H1 (cell line): ENCODE measurements around the gene C4B. TPM values are rescaled to one million over a fixed set of nuclear protein-coding genes. Genes with fewer than 3 reads are reported as not detected.
"Not testable (repeated sequence)": the region's sequence is repeated elsewhere in the genome, so short reads cannot be mapped to it uniquely, and the experiment has no call there.

Experiments used
- CTCF ChIA-PET: fragments of 300-600 bp; sonication (Branson Sonifier 250); formaldehyde crosslinking; loops from one replicate; lab custom pipeline; 2021; ENCODE audit not compliant: partially characterized antibody; lab: Charles Lee
- POLR2A ChIA-PET: fragments of 300-600 bp; sonication (Branson Sonifier 250); formaldehyde crosslinking; loops from one replicate; lab custom pipeline; 2021; ENCODE audit warnings: inconsistent platforms; ENCODE audit not compliant: partially characterized antibody; lab: Charles Lee
- DNase-seq, 2 experiments: peaks; one replicate each; pipeline versions ENCODE4 v3.0.0 to v3.0.0-alpha.2; 2010 to 2022; ENCODE audit warnings: low spot score in 2 of 2, low read depth in 1 of 2, mixed read lengths in 1 of 2
- FAIRE-seq: peaks from 2 replicates; lab custom pipeline; 2011; peaks lifted over from hg19 to GRCh38; lab: Jason Lieb, UNC
- H2AFZ ChIP-seq: 2 replicates; pipeline ENCODE4 v1.8.1; 2012; ENCODE audit warnings: low read length, inconsistent platforms
- H2AK5ac ChIP-seq: 2 replicates; pipeline ENCODE4 v1.6.1; 2013; ENCODE audit warnings: low read depth, low read length
- H2BK120ac ChIP-seq: replicated peaks from 2 replicates; pipeline ENCODE3; 2013; ENCODE audit warnings: low read depth, low read length, inconsistent platforms
- H2BK12ac ChIP-seq: 2 replicates; pipeline ENCODE4 v1.6.1; 2013; ENCODE audit warnings: low read depth, low read length
- H2BK15ac ChIP-seq: 2 replicates; pipeline ENCODE4 v1.6.1; 2013; ENCODE audit warnings: low read length
- H2BK20ac ChIP-seq: 2 replicates; pipeline ENCODE4 v1.6.1; 2013; ENCODE audit warnings: low read length
- H2BK5ac ChIP-seq: 2 replicates; pipeline ENCODE4 v1.6.1; 2013; ENCODE audit warnings: low read depth, low read length
- H3K14ac ChIP-seq: 2 replicates; pipeline ENCODE4 v1.6.1; 2013; ENCODE audit warnings: inconsistent platforms; ENCODE audit not compliant: insufficient read length
- H3K18ac ChIP-seq: 2 replicates; pipeline ENCODE4 v1.6.1; 2013; ENCODE audit warnings: low read length; ENCODE audit errors: extremely low read depth
- H3K23ac ChIP-seq: 2 replicates; pipeline ENCODE4 v1.6.1; 2013; ENCODE audit warnings: inconsistent platforms; ENCODE audit not compliant: insufficient read length
- H3K23me2 ChIP-seq: 2 replicates; pipeline ENCODE4 v1.6.1; 2013; ENCODE audit warnings: low read depth, low read length
- H3K27ac ChIP-seq: 2 replicates; pipeline ENCODE4 v1.6.1; 2011; ENCODE audit warnings: low read depth, low read length, inconsistent platforms
- H3K27me3 ChIP-seq, 4 experiments: replicated peaks in 1 of 4; 1 replicate in 1 of 4; 2 replicates in 3 of 4; pipeline versions ENCODE4 v1.6.1 to v1.8.1; 2011 to 2013; ENCODE audit warnings: low read length in 3 of 4, mild to moderate bottlenecking in 3 of 4, inconsistent platforms in 2 of 4, mixed read lengths in 2 of 4, moderate library complexity in 1 of 4; ENCODE audit not compliant: control insufficient read depth in 3 of 4, insufficient read depth in 3 of 4; ENCODE audit errors: extremely low read depth in 1 of 4
- H3K36me3 ChIP-seq, 4 experiments: 2 replicates each; pipeline versions ENCODE4 v1.6.1 to v1.8.1; 2011 to 2013; ENCODE audit warnings: mild to moderate bottlenecking in 4 of 4, low read length in 3 of 4, moderate library complexity in 2 of 4, control low read depth in 1 of 4, inconsistent platforms in 1 of 4; ENCODE audit not compliant: insufficient read depth in 4 of 4, control insufficient read depth in 2 of 4
- H3K4ac ChIP-seq: replicated peaks from 2 replicates; pipeline ENCODE3; 2013; ENCODE audit warnings: low read length, low read depth, mixed read lengths, inconsistent platforms; ENCODE audit not compliant: insufficient read length
- H3K4me1 ChIP-seq, 4 experiments: replicated peaks in 1 of 4; 1 replicate in 1 of 4; 2 replicates in 3 of 4; pipeline versions ENCODE4 v1.6.1 to v1.8.1; 2011 to 2013; ENCODE audit warnings: low read length in 3 of 4, inconsistent platforms in 2 of 4, mixed read lengths in 1 of 4; ENCODE audit not compliant: insufficient read depth in 4 of 4, control insufficient read depth in 3 of 4
- H3K4me2 ChIP-seq, 2 experiments: 2 replicates each; pipeline versions ENCODE4 v1.6.1 to v1.8.1; 2011 to 2013; ENCODE audit warnings: low read depth in 2 of 2, low read length in 2 of 2, control low read depth in 1 of 2, inconsistent platforms in 1 of 2, mild to moderate bottlenecking in 1 of 2; ENCODE audit not compliant: insufficient read depth in 1 of 2
- H3K4me3 ChIP-seq, 4 experiments: fragments of 200-600, 300-600 bp in 1 of 4; sonication (generic), shearing (Covaris generic), sonication (Bioruptor Twin) in 1 of 4; 2 replicates each; pipeline versions ENCODE4 v1.5.1 to v1.8.1; 2011 to 2016; ENCODE audit warnings: low read length in 4 of 4, low read depth in 3 of 4, control low read depth in 2 of 4, inconsistent platforms in 2 of 4, mild to moderate bottlenecking in 2 of 4, mixed read lengths in 1 of 4, moderate library complexity in 1 of 4; ENCODE audit not compliant: insufficient read depth in 2 of 4; ENCODE audit errors: extremely low read depth in 1 of 4
- H3K56ac ChIP-seq: replicated peaks from 2 replicates; pipeline ENCODE3; 2013; ENCODE audit warnings: low read depth, mild to moderate bottlenecking, mixed read lengths, low read length, inconsistent platforms; ENCODE audit not compliant: insufficient read length
- H3K79me1 ChIP-seq: 2 replicates; pipeline ENCODE4 v1.6.1; 2013; ENCODE audit warnings: low read depth, low read length, control low read depth
- H3K79me2 ChIP-seq, 2 experiments: 2 replicates each; pipeline versions ENCODE4 v1.6.1 to v1.8.1; 2012 to 2013; ENCODE audit warnings: low read length in 2 of 2, mild to moderate bottlenecking in 2 of 2, inconsistent platforms in 1 of 2; ENCODE audit not compliant: insufficient read depth in 2 of 2, control insufficient read depth in 1 of 2
- H3K9ac ChIP-seq, 4 experiments: replicated peaks in 1 of 4; 1 replicate in 1 of 4; 2 replicates in 3 of 4; pipeline versions ENCODE4 v1.6.1 to v1.8.1; 2011 to 2013; ENCODE audit warnings: low read depth in 3 of 4, low read length in 3 of 4, control low read depth in 2 of 4, mild to moderate bottlenecking in 2 of 4, moderate library complexity in 2 of 4, inconsistent platforms in 1 of 4; ENCODE audit errors: extremely low read depth in 1 of 4
- H3K9me3 ChIP-seq, 2 experiments: 2 replicates each; pipeline versions ENCODE4 v1.6.1 to v1.8.1; 2012 to 2013; ENCODE audit warnings: mild to moderate bottlenecking in 2 of 2, moderate library complexity in 2 of 2, control low read depth in 1 of 2, inconsistent platforms in 1 of 2, low read depth in 1 of 2, low read length in 1 of 2, mixed read lengths in 1 of 2; ENCODE audit not compliant: insufficient read depth in 2 of 2
- H4K20me1 ChIP-seq, 2 experiments: replicated peaks in 1 of 2; 2 replicates each; pipeline versions ENCODE3 to v1.8.1; 2011 to 2013; ENCODE audit warnings: inconsistent platforms in 2 of 2, low read length in 2 of 2, mild to moderate bottlenecking in 1 of 2; ENCODE audit not compliant: insufficient read depth in 2 of 2, control insufficient read depth in 1 of 2
- H4K5ac ChIP-seq: 2 replicates; pipeline ENCODE4 v1.6.1; 2013; ENCODE audit warnings: low read length, low read depth, mixed read lengths, inconsistent platforms; ENCODE audit not compliant: insufficient read length
- H4K8ac ChIP-seq: 2 replicates; pipeline ENCODE4 v1.8.0; 2013; ENCODE audit warnings: mild to moderate bottlenecking, moderate library complexity, low read length, inconsistent platforms; ENCODE audit not compliant: insufficient read depth; ENCODE audit errors: extremely low read depth
- H4K91ac ChIP-seq: replicated peaks from 2 replicates; pipeline ENCODE3; 2013; ENCODE audit warnings: low read length, mixed read lengths, inconsistent platforms; ENCODE audit not compliant: insufficient read length
- WGBS, 2 experiments: shearing (Covaris generic) in 1 of 2; methylation state at CpG; one replicate each; pipeline versions ENCODE4 v1.1.6 to v1.1.7; 2013 to 2015; ENCODE audit warnings: low lambda C conversion rate in 2 of 2, mixed read lengths in 2 of 2, inconsistent platforms in 1 of 2, low coverage in 1 of 2, missing lambda C conversion rate in 1 of 2; ENCODE audit not compliant: insufficient replicate concordance in 2 of 2, insufficient coverage in 1 of 2, insufficient read length in 1 of 2; ENCODE audit errors: extremely low coverage in 1 of 2, missing lambda C conversion rate in 1 of 2; 5-methylcytosine and 5-hydroxymethylcytosine counted together
- polyA plus RNA-seq, 7 experiments: library from polyadenylated mRNA; depleted of rRNA in 3 of 7; stranded (reverse) in 5 of 7; unstranded in 2 of 7; fragments of >200 nt in 5 of 7; fragments of 200-250 nt in 2 of 7; gene quantifications; 1 replicate in 5 of 7; 2 replicates in 1 of 7; 4 replicates in 1 of 7; pipeline versions ENCODE4 v1.2.1 to v1.2.3, GENCODE V29; 2011 to 2013; ENCODE audit warnings: missing spikeins in 2 of 7, mixed read lengths in 2 of 7
- total RNA-seq: library from RNA; stranded (reverse); fragmentation: NEBNext Ultra II Directional; extraction: Animal tissue kit (Norgen Biotek cat#: 25700); gene quantifications from 2 replicates; pipeline ENCODE4 v1.2.1, GENCODE V29; 2021

The C4B gene
- total and polyA plus RNA-seq, 2 of the 8 experiments (the other 6 are each of a cell fraction or from before 2014, with no cell fraction given): 0.74 to 3.5 TPM

- H3K27ac ChIP-seq, H4K8ac ChIP-seq, DNase-seq, CTCF ChIA-PET, H3K14ac ChIP-seq, H3K4ac ChIP-seq, H4K5ac ChIP-seq, H4K20me1 ChIP-seq, H3K4me2 ChIP-seq, H2BK5ac ChIP-seq, H3K56ac ChIP-seq, H3K9ac ChIP-seq, H3K23me2 ChIP-seq, H2BK20ac ChIP-seq, H3K4me3 ChIP-seq, H3K9me3 ChIP-seq, H3K36me3 ChIP-seq, H3K18ac ChIP-seq, H2AFZ ChIP-seq, H3K79me1 ChIP-seq, H2BK120ac ChIP-seq, H2AK5ac ChIP-seq, H3K27me3 ChIP-seq, H4K91ac ChIP-seq, H3K79me2 ChIP-seq, H2BK12ac ChIP-seq, H2BK15ac ChIP-seq, H3K23ac ChIP-seq, FAIRE-seq, H3K4me1 ChIP-seq, POLR2A ChIA-PET: not testable (repeated sequence)
- no CpG with 5 or more reads among the region's 24 CpGs for WGBS, 2 experiments
These were observed 6.6 kb upstream of the C4B start for GRCh38 chr6:32008037-32008436.

DNA sequence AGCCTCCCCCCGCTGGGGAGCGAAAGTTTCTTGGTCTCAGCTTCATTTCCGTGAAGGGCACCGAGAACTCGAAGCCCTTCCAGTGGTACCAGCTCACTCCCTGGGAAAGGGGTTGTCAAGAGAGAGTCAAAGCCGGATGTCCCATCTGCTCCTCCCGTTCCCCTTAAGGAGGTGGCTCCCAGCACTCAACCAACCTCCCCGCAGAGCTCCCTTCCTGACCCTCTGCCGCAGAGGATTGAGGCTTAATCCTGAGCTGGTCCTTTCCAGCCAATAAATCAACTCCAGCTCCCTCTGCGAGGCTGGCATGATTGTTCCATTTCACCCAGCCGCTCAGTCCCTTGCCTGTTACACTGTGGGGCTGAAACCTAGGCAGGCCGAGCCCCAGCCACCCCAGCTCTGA is 6.0 kb upstream of the C4B start:
- H3K14ac ChIP-seq, H2BK12ac ChIP-seq, H2AFZ ChIP-seq, H3K27me3 ChIP-seq, H3K9ac ChIP-seq, H2BK20ac ChIP-seq, H3K4me3 ChIP-seq, H3K23me2 ChIP-seq, H2BK5ac ChIP-seq, H3K27ac ChIP-seq, H3K4me1 ChIP-seq, H3K23ac ChIP-seq, H2AK5ac ChIP-seq, H3K56ac ChIP-seq, DNase-seq, H3K79me2 ChIP-seq, H3K36me3 ChIP-seq, H3K4ac ChIP-seq, POLR2A ChIA-PET, H4K8ac ChIP-seq, H2BK15ac ChIP-seq, H4K91ac ChIP-seq, H3K18ac ChIP-seq, H4K20me1 ChIP-seq, FAIRE-seq, H3K4me2 ChIP-seq, CTCF ChIA-PET, H3K9me3 ChIP-seq, H4K5ac ChIP-seq, H2BK120ac ChIP-seq, H3K79me1 ChIP-seq: not testable (repeated sequence)
- WGBS, 2 experiments: no CpG with 5 or more reads among the region's 12 CpGs
